GM23338 (cell line): ENCODE data around the gene CAMTA1. TPM values are rescaled to one million over a fixed set of nuclear protein-coding genes. Genes with fewer than 3 reads are reported as not detected.

ENCODE experiments used
- CREB1 ChIP-seq: fragments of 250-450 bp; sonication (Bioruptor Pico); IDR thresholded peaks from 2 replicates; pipeline ENCODE4 v1.5.0; 2020; ENCODE audit warnings: low read depth, mild to moderate bottlenecking, moderate library complexity
- EZH2 ChIP-seq: fragments of 200-600 bp; sonication (generic); IDR thresholded peaks from one replicate; pipeline ENCODE4 v1.8.0; 2017; ENCODE audit warnings: antibody characterized with exemption, mild to moderate bottlenecking, low read depth; ENCODE audit not compliant: unreplicated experiment
- EZH2phosphoT487 ChIP-seq: fragments of 200-600 bp; sonication (generic); IDR thresholded peaks from one replicate; pipeline ENCODE4 v1.8.1; 2018; ENCODE audit warnings: antibody characterized with exemption; ENCODE audit not compliant: unreplicated experiment
- JUNB ChIP-seq: IDR thresholded peaks from one replicate; pipeline ENCODE4 v1.6.1; 2016; ENCODE audit warnings: antibody characterized with exemption; ENCODE audit not compliant: unreplicated experiment
- NANOG ChIP-seq: IDR thresholded peaks from 2 replicates; pipeline ENCODE4 v1.6.1; 2016; ENCODE audit warnings: antibody characterized with exemption, borderline replicate concordance
- POLR2AphosphoS5 ChIP-seq: IDR thresholded peaks from 2 replicates; pipeline ENCODE4 v1.6.1; 2016; ENCODE audit warnings: antibody characterized with exemption, low read depth
- STAT1 ChIP-seq: IDR thresholded peaks from one replicate; pipeline ENCODE4 v1.6.1; 2016; ENCODE audit warnings: antibody characterized with exemption; ENCODE audit not compliant: unreplicated experiment
- ZNF114 ChIP-seq: fragments of 250-450 bp; sonication (Bioruptor Pico); IDR thresholded peaks from 2 replicates; pipeline ENCODE4 v1.5.0; 2020; ENCODE audit warnings: mild to moderate bottlenecking, moderate library complexity
- polyA plus RNA-seq: library from polyadenylated mRNA; unstranded; fragments of >200 nt; fragmentation: Nextera tagmentation; extraction: Ambion mirVana; gene quantifications from 2 replicates; pipeline ENCODE4 v1.2.1, GENCODE V29; 2016
- total RNA-seq: library from RNA; depleted of rRNA; stranded (reverse); fragments of >200 nt; shearing (Covaris generic); gene quantifications from 2 replicates; pipeline ENCODE4 v1.2.3, GENCODE V29; 2014
- TF ChIP-seq, protein P1 (sequence below): fragments of 250-450 bp; sonication (Bioruptor Pico); IDR thresholded peaks from 2 replicates; pipeline ENCODE4 v1.5.0; 2020; ENCODE audit warnings: mild to moderate bottlenecking, moderate library complexity
- TF ChIP-seq, protein P2 (sequence below): IDR thresholded peaks from one replicate; pipeline ENCODE4 v1.6.1; 2018; ENCODE audit warnings: antibody characterized with exemption; ENCODE audit not compliant: unreplicated experiment

Gene CAMTA1
- total and polyA plus RNA-seq, 2 experiments from 2014 or later = 115 to 519 TPM

DNA sequence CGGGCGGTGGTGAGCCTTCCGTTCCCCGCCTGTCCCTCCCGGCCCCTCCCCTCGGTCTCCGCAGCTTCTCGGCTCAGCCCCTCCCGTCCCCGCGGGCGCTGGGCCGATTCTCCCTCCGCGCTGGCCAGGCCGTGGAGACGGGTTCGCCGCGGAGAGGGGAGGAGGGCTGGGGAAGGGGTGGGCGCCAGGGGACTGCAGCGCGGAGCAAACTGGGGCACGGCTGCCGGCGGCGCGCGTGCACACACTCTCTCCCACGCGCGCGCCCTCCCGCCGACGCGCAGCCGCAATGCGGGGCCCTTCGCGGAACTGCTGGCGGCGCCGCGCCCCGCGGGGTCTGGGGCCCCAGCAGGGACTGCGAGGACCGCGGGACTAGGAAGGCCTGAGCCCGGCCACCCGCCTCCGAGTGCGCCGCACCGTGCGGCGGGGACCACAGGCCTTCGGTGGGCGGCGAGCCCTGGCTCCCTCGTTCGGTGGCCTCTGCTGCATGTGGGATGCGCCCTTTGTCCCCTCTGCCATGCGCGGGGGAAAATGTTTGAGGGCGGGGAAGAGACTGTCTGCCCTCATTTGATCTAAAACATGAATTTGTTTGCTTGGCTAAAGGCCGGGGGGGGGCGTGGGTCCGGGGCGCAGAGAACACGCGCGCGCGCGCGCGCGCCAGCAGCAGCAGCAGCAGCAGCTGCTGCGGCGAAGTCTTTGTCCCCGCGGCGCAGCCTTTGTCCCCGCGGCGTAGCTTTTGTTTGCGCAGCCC lies 895.1 kb downstream of the CAMTA1 start (continued):
- TF ChIP-seq, protein P1, sequence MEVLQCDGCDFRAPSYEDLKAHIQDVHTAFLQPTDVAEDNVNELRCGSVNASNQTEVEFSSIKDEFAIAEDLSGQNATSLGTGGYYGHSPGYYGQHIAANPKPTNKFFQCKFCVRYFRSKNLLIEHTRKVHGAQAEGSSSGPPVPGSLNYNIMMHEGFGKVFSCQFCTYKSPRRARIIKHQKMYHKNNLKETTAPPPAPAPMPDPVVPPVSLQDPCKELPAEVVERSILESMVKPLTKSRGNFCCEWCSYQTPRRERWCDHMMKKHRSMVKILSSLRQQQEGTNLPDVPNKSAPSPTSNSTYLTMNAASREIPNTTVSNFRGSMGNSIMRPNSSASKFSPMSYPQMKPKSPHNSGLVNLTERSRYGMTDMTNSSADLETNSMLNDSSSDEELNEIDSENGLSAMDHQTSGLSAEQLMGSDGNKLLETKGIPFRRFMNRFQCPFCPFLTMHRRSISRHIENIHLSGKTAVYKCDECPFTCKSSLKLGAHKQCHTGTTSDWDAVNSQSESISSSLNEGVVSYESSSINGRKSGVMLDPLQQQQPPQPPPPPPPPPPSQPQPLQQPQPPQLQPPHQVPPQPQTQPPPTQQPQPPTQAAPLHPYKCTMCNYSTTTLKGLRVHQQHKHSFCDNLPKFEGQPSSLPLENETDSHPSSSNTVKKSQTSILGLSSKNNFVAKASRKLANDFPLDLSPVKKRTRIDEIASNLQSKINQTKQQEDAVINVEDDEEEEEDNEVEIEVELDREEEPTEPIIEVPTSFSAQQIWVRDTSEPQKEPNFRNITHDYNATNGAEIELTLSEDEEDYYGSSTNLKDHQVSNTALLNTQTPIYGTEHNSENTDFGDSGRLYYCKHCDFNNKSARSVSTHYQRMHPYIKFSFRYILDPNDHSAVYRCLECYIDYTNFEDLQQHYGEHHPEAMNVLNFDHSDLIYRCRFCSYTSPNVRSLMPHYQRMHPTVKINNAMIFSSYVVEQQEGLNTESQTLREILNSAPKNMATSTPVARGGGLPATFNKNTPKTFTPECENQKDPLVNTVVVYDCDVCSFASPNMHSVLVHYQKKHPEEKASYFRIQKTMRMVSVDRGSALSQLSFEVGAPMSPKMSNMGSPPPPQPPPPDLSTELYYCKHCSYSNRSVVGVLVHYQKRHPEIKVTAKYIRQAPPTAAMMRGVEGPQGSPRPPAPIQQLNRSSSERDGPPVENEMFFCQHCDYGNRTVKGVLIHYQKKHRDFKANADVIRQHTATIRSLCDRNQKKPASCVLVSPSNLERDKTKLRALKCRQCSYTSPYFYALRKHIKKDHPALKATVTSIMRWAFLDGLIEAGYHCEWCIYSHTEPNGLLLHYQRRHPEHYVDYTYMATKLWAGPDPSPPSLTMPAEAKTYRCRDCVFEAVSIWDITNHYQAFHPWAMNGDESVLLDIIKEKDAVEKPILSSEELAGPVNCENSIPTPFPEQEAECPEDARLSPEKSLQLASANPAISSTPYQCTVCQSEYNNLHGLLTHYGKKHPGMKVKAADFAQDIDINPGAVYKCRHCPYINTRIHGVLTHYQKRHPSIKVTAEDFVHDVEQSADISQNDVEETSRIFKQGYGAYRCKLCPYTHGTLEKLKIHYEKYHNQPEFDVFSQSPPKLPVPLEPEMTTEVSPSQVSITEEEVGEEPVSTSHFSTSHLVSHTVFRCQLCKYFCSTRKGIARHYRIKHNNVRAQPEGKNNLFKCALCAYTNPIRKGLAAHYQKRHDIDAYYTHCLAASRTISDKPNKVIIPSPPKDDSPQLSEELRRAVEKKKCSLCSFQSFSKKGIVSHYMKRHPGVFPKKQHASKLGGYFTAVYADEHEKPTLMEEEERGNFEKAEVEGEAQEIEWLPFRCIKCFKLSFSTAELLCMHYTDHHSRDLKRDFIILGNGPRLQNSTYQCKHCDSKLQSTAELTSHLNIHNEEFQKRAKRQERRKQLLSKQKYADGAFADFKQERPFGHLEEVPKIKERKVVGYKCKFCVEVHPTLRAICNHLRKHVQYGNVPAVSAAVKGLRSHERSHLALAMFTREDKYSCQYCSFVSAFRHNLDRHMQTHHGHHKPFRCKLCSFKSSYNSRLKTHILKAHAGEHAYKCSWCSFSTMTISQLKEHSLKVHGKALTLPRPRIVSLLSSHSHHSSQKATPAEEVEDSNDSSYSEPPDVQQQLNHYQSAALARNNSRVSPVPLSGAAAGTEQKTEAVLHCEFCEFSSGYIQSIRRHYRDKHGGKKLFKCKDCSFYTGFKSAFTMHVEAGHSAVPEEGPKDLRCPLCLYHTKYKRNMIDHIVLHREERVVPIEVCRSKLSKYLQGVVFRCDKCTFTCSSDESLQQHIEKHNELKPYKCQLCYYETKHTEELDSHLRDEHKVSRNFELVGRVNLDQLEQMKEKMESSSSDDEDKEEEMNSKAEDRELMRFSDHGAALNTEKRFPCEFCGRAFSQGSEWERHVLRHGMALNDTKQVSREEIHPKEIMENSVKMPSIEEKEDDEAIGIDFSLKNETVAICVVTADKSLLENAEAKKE (CRISPR knock-in tag) = no peak
- TF ChIP-seq EZH2 = no peak
- TF ChIP-seq, protein P2, sequence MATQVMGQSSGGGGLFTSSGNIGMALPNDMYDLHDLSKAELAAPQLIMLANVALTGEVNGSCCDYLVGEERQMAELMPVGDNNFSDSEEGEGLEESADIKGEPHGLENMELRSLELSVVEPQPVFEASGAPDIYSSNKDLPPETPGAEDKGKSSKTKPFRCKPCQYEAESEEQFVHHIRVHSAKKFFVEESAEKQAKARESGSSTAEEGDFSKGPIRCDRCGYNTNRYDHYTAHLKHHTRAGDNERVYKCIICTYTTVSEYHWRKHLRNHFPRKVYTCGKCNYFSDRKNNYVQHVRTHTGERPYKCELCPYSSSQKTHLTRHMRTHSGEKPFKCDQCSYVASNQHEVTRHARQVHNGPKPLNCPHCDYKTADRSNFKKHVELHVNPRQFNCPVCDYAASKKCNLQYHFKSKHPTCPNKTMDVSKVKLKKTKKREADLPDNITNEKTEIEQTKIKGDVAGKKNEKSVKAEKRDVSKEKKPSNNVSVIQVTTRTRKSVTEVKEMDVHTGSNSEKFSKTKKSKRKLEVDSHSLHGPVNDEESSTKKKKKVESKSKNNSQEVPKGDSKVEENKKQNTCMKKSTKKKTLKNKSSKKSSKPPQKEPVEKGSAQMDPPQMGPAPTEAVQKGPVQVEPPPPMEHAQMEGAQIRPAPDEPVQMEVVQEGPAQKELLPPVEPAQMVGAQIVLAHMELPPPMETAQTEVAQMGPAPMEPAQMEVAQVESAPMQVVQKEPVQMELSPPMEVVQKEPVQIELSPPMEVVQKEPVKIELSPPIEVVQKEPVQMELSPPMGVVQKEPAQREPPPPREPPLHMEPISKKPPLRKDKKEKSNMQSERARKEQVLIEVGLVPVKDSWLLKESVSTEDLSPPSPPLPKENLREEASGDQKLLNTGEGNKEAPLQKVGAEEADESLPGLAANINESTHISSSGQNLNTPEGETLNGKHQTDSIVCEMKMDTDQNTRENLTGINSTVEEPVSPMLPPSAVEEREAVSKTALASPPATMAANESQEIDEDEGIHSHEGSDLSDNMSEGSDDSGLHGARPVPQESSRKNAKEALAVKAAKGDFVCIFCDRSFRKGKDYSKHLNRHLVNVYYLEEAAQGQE = no peak
- TF ChIP-seq ZNF114 (CRISPR knock-in tag) = no peak
- no peak for TF ChIP-seq JUNB
- no peak for TF ChIP-seq STAT1
- no peak for TF ChIP-seq POLR2AphosphoS5
- no peak for TF ChIP-seq EZH2phosphoT487
- TF ChIP-seq NANOG = no peak
- TF ChIP-seq CREB1 (CRISPR knock-in tag) = no peak
